ENCODE measurements around the gene KCNJ15. TPM values are rescaled to one million over a fixed set of nuclear protein-coding genes. Genes with fewer than 3 reads are reported as not detected.

KCNJ15 gene
- total and polyA plus RNA-seq, 2 experiments from 2014 or later: not detected

GRCh38 chr21:38310646-38311485 lies 54.1 kb downstream of the KCNJ15 start:
- no peaks in the 10 kb centered on the region; the same call in 2 of the 3 replicates for H3K36me3 Mint-ChIP-seq (ENCODE audit: low read depth)
- no peak overlapping the region for H3K27ac Mint-ChIP-seq
- H3K9me2 ChIP-seq (ENCODE audit: insufficient read depth): peaks cover 5% of the 10 kb centered on the region; the same call in 1 of the 2 replicates
- no peaks in the 10 kb centered on the region for H4K20me1 ChIP-seq (replicated peaks; ENCODE audit: insufficient read depth)
- no peaks in the 10 kb centered on the region for H3K4me1 ChIP-seq (ENCODE audit: insufficient read depth)
- no peak overlapping the region for H3K4me2 ChIP-seq
- no peak overlapping the region for H3K4me3 Mint-ChIP-seq
- H3F3A ChIP-seq (replicated peaks; ENCODE audit: low read depth): no peaks in the 10 kb centered on the region
- no peak overlapping the region for H3K4me3 ChIP-seq
- no peaks in the 10 kb centered on the region for H3K27me3 ChIP-seq (ENCODE audit: insufficient read depth)
- H3K27me3 Mint-ChIP-seq (ENCODE audit: insufficient read depth, low read depth, poor library complexity): peaks cover 7% of the 10 kb centered on the region
- H2AFZ ChIP-seq: no peak overlapping the region
- TF ChIP-seq, protein P1, sequence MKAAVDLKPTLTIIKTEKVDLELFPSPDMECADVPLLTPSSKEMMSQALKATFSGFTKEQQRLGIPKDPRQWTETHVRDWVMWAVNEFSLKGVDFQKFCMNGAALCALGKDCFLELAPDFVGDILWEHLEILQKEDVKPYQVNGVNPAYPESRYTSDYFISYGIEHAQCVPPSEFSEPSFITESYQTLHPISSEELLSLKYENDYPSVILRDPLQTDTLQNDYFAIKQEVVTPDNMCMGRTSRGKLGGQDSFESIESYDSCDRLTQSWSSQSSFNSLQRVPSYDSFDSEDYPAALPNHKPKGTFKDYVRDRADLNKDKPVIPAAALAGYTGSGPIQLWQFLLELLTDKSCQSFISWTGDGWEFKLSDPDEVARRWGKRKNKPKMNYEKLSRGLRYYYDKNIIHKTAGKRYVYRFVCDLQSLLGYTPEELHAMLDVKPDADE (IDR thresholded peaks at IDR 0.05): no peak
- TF ChIP-seq CTCF (conservative IDR thresholded peaks at IDR 0.05; ENCODE audit: low read depth in 2 of 2) (no peak), JUNB (IDR thresholded peaks at IDR 0.05; ENCODE audit: unreplicated experiment) (no peak), ZNF114 (CRISPR knock-in tag; IDR thresholded peaks at IDR 0.05) (no peak), ZNF331 (CRISPR knock-in tag; IDR thresholded peaks at IDR 0.05; ENCODE audit: low read depth) (no peak), CREB1 (CRISPR knock-in tag; IDR thresholded peaks at IDR 0.05; ENCODE audit: low read depth) (no peak)
- TF ChIP-seq, protein P2, sequence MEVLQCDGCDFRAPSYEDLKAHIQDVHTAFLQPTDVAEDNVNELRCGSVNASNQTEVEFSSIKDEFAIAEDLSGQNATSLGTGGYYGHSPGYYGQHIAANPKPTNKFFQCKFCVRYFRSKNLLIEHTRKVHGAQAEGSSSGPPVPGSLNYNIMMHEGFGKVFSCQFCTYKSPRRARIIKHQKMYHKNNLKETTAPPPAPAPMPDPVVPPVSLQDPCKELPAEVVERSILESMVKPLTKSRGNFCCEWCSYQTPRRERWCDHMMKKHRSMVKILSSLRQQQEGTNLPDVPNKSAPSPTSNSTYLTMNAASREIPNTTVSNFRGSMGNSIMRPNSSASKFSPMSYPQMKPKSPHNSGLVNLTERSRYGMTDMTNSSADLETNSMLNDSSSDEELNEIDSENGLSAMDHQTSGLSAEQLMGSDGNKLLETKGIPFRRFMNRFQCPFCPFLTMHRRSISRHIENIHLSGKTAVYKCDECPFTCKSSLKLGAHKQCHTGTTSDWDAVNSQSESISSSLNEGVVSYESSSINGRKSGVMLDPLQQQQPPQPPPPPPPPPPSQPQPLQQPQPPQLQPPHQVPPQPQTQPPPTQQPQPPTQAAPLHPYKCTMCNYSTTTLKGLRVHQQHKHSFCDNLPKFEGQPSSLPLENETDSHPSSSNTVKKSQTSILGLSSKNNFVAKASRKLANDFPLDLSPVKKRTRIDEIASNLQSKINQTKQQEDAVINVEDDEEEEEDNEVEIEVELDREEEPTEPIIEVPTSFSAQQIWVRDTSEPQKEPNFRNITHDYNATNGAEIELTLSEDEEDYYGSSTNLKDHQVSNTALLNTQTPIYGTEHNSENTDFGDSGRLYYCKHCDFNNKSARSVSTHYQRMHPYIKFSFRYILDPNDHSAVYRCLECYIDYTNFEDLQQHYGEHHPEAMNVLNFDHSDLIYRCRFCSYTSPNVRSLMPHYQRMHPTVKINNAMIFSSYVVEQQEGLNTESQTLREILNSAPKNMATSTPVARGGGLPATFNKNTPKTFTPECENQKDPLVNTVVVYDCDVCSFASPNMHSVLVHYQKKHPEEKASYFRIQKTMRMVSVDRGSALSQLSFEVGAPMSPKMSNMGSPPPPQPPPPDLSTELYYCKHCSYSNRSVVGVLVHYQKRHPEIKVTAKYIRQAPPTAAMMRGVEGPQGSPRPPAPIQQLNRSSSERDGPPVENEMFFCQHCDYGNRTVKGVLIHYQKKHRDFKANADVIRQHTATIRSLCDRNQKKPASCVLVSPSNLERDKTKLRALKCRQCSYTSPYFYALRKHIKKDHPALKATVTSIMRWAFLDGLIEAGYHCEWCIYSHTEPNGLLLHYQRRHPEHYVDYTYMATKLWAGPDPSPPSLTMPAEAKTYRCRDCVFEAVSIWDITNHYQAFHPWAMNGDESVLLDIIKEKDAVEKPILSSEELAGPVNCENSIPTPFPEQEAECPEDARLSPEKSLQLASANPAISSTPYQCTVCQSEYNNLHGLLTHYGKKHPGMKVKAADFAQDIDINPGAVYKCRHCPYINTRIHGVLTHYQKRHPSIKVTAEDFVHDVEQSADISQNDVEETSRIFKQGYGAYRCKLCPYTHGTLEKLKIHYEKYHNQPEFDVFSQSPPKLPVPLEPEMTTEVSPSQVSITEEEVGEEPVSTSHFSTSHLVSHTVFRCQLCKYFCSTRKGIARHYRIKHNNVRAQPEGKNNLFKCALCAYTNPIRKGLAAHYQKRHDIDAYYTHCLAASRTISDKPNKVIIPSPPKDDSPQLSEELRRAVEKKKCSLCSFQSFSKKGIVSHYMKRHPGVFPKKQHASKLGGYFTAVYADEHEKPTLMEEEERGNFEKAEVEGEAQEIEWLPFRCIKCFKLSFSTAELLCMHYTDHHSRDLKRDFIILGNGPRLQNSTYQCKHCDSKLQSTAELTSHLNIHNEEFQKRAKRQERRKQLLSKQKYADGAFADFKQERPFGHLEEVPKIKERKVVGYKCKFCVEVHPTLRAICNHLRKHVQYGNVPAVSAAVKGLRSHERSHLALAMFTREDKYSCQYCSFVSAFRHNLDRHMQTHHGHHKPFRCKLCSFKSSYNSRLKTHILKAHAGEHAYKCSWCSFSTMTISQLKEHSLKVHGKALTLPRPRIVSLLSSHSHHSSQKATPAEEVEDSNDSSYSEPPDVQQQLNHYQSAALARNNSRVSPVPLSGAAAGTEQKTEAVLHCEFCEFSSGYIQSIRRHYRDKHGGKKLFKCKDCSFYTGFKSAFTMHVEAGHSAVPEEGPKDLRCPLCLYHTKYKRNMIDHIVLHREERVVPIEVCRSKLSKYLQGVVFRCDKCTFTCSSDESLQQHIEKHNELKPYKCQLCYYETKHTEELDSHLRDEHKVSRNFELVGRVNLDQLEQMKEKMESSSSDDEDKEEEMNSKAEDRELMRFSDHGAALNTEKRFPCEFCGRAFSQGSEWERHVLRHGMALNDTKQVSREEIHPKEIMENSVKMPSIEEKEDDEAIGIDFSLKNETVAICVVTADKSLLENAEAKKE (CRISPR knock-in tag; IDR thresholded peaks at IDR 0.05): no peak
- H3K4me1 Mint-ChIP-seq: peaks cover 12% of the 10 kb centered on the region
- H3K27ac ChIP-seq (ENCODE audit: low read depth): no peak overlapping the region
- no peak for DNase-seq (ENCODE audit: low spot score)
- H3K9me3 Mint-ChIP-seq: no peaks in the 10 kb centered on the region
- no peak for ATAC-seq
- no peaks in the 10 kb centered on the region for H3K36me3 ChIP-seq (ENCODE audit: insufficient read depth)
- no peaks in the 10 kb centered on the region for H3K79me2 ChIP-seq (replicated peaks; ENCODE audit: insufficient read depth)

Measured in GM23338 (cell line).